Uterus (tissue), 4 donors: Measurements from ENCODE around the gene TSPAN7. TPM values are rescaled to one million over a fixed set of nuclear protein-coding genes. Genes with fewer than 3 reads are reported as not detected.

ENCODE experiments used
- DNase-seq, 2 donors: peaks; one replicate each; pipeline ENCODE4 v3.0.0-alpha.2; 2019 to 2020
- H3K27ac ChIP-seq, 2 donors: fragments of 200-600 bp; sonication (generic); 1 replicate in 1 of 2; 2 replicates in 1 of 2; pipeline ENCODE4 v1.5.1; 2016 to 2018
- H3K27me3 ChIP-seq, 2 donors: fragments of 200-600 bp; sonication (generic); one replicate each; pipeline ENCODE4 v1.5.1; 2018 to 2019; ENCODE audit warnings: control low read depth in 1 of 2
- H3K36me3 ChIP-seq, 2 donors: fragments of 200-600 bp; sonication (generic); one replicate each; pipeline ENCODE4 v1.5.1; 2019; ENCODE audit warnings: control low read depth in 1 of 2
- H3K4me1 ChIP-seq, 2 donors: fragments of 200-600 bp; sonication (generic); one replicate each; pipeline ENCODE4 v1.5.1; 2018 to 2019; ENCODE audit warnings: control low read depth in 1 of 2
- H3K4me3 ChIP-seq, 2 donors: fragments of 200-600 bp; sonication (generic); 1 replicate in 1 of 2; 2 replicates in 1 of 2; pipeline ENCODE4 v1.5.1; 2018 to 2019; ENCODE audit warnings: mild to moderate bottlenecking in 1 of 2
- H3K9me3 ChIP-seq, 2 donors: fragments of 200-600 bp; sonication (generic); one replicate each; pipeline ENCODE4 v1.5.1; 2019; ENCODE audit warnings: control low read depth in 1 of 2
- POLR2A ChIP-seq, 2 donors: fragments of 450-650 bp; IDR thresholded peaks; one replicate each; pipeline ENCODE4 v1.6.1; 2016; ENCODE audit warnings: antibody characterized with exemption in 2 of 2, mild to moderate bottlenecking in 1 of 2, moderate library complexity in 1 of 2
- intact Hi-C: fragments of 100-400 bp; cut with DNase I; formaldehyde crosslinking; loops from one replicate; pipeline ENCODE4 v1.15.1; 2023; ENCODE audit warnings: low total_unique reads
- total RNA-seq, 4 donors: library from RNA; depleted of rRNA in 3 of 4; stranded (reverse); fragments of >200 nt in 3 of 4; gene quantifications; one replicate each; pipeline versions ENCODE4 v1.1.0 to v1.2.4, GENCODE V29; 2014 to 2023
- TF ChIP-seq, protein P1 (sequence below), 4 experiments: fragments of 200-600 bp in 2 of 4; fragments of 450-650 bp in 2 of 4; sonication (generic) in 2 of 4; IDR thresholded peaks; one replicate each; pipeline ENCODE4 v1.5.1; 2016 to 2019; ENCODE audit warnings: antibody characterized with exemption in 4 of 4, mild to moderate bottlenecking in 2 of 4, moderate library complexity in 1 of 4
- donor health status: DM: yes; HTN: yes; CAD: no.

TSPAN7 gene
- total RNA-seq, 4 donors from 2014 or later: 22.3 to 111 (median 77.8) TPM

GRCh38 chrX:38646129-38646528 lies 84.8 kb downstream of the TSPAN7 start:
- Histone ChIP-seq H3K4me3 (no peak overlapping the region), H3K36me3 (no peaks in the 10 kb centered on the region), H3K27ac (no peak overlapping the region), H3K4me1 (no peaks in the 10 kb centered on the region), H3K27me3 (no peaks in the 10 kb centered on the region), H3K9me3 (no peaks in the 10 kb centered on the region)
- intact Hi-C loops: no loop called here
- DNase-seq: no peak
- TF ChIP-seq, protein P1, sequence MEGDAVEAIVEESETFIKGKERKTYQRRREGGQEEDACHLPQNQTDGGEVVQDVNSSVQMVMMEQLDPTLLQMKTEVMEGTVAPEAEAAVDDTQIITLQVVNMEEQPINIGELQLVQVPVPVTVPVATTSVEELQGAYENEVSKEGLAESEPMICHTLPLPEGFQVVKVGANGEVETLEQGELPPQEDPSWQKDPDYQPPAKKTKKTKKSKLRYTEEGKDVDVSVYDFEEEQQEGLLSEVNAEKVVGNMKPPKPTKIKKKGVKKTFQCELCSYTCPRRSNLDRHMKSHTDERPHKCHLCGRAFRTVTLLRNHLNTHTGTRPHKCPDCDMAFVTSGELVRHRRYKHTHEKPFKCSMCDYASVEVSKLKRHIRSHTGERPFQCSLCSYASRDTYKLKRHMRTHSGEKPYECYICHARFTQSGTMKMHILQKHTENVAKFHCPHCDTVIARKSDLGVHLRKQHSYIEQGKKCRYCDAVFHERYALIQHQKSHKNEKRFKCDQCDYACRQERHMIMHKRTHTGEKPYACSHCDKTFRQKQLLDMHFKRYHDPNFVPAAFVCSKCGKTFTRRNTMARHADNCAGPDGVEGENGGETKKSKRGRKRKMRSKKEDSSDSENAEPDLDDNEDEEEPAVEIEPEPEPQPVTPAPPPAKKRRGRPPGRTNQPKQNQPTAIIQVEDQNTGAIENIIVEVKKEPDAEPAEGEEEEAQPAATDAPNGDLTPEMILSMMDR (IDR thresholded peaks at IDR 0.05): no peak
- TF ChIP-seq POLR2A (IDR thresholded peaks at IDR 0.05): no peak

DNA sequence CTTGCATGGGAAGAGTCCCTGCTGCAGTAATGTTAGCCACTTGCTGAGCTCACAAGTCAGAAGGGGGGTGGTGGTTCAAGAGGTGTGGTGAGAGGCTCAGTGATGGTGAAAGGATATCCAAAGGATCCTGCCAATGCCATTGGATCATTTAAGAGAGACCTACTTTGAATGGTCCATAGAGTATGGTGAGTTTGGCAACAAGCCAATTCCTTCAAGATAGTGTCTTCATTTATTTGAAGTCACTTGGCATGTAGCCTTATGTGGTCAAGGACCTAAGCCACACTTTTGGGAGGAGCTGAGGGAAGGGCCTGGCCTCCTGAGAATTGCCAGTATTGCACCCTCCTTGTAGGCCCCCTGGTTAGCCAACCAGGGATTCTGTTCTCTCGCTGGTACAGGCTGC lies 87.9 kb downstream of the TSPAN7 start:
- Histone ChIP-seq H3K36me3 (no peaks in the 10 kb centered on the region), H3K27me3 (no peaks in the 10 kb centered on the region), H3K9me3 (no peaks in the 10 kb centered on the region), H3K4me1 (no peaks in the 10 kb centered on the region), H3K4me3 (no peak overlapping the region), H3K27ac (no peak overlapping the region)
- DNase-seq: no peak
- intact Hi-C loops: no loop called here
- TF ChIP-seq POLR2A (IDR thresholded peaks at IDR 0.05): no peak
- TF ChIP-seq, protein P1 (IDR thresholded peaks at IDR 0.05): no peak

DNA sequence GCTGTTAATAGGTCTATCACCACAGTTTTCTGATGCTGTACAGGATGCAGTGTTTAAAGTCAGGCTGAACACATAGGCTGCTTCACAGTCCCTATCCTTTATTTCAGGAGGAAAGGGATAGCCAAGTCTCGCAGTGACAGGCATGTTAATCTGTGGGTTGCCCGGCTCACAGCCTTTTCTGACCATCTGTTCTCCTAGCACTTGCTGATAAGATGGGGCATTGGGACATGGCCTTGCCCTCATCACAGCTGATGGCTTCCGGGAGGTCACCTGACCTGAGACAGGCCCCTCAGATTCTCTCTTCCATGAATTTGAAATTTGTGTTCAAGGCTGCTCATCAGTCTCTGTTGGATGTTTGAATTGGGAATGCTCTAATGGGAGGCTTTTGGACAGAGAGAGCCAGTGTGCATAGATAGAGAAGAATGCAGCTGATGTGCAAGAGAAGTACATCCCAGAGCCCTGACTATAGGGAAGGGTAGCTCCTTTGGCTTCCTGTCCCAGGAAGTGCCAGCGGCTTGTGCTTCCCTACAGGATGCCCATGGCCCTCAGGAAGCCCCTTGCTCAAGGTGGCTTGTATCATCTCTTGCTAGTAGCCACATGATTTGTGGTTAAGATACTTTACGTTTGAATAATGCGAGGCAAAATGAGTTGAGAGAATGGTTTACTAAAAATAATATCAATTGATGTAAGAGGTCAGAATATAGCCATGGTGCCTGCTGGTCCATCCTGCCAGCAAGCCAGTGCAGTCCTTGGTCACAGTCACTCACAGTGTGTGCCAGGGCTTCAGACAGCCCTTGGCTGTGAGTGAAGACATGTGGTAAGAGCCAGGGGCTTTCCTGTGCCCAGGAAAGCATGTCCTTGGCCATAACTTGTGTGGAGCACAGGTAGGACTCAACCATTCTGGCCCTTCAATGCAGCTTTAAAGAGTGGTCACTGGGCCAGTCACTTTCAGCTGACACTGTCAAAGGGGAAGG lies 88.6 kb downstream of the TSPAN7 start:
- no peaks in the 10 kb centered on the region for H3K4me1 ChIP-seq
- H3K27me3 ChIP-seq: no peaks in the 10 kb centered on the region
- intact Hi-C loops: no loop called here
- H3K27ac ChIP-seq: no peak overlapping the region
- TF ChIP-seq, protein P1 (IDR thresholded peaks at IDR 0.05): no peak
- TF ChIP-seq POLR2A (IDR thresholded peaks at IDR 0.05): no peak
- H3K36me3 ChIP-seq: no peaks in the 10 kb centered on the region
- H3K9me3 ChIP-seq: no peaks in the 10 kb centered on the region
- no peak for DNase-seq
- H3K4me3 ChIP-seq: no peak overlapping the region

- no peak for DNase-seq
- no peaks in the 10 kb centered on the region for H3K4me1 ChIP-seq
- no peaks in the 10 kb centered on the region for H3K27me3 ChIP-seq
- H3K27ac ChIP-seq: no peak overlapping the region
- no peaks in the 10 kb centered on the region for H3K9me3 ChIP-seq
- H3K4me3 ChIP-seq: no peak overlapping the region
- intact Hi-C loops: no loop called here
- TF ChIP-seq POLR2A (IDR thresholded peaks at IDR 0.05): no peak
- TF ChIP-seq, protein P1 (IDR thresholded peaks at IDR 0.05): no peak
- H3K36me3 ChIP-seq: no peaks in the 10 kb centered on the region
Observed at GRCh38 chrX:38651625-38652601, 90.6 kb downstream of the TSPAN7 start.
